OCI-LY7 (cell line): ENCODE data around the gene CAPN8. TPM values are rescaled to one million over a fixed set of nuclear protein-coding genes. Genes with fewer than 3 reads are reported as not detected.

Experiments
- BruUV-seq: library from RNA; stranded (reverse); fragments of 400-500 nt; replicated peaks from 2 replicates; lab custom pipeline; 2021; lab: Mats Ljungman, UMichigan
- CTCF ChIA-PET: fragments of 300-600 bp; sonication (Branson Sonifier 250); formaldehyde crosslinking; loops from one replicate; lab custom pipeline; 2022; ENCODE audit warnings: antibody characterized with exemption; ENCODE audit not compliant: unreplicated experiment; lab: Charles Lee
- POLR2A ChIA-PET: fragments of 300-600 bp; sonication (Branson Sonifier 250); formaldehyde crosslinking; loops from one replicate; lab custom pipeline; 2022; ENCODE audit warnings: antibody characterized with exemption; lab: Charles Lee
- DNase-seq: peaks from one replicate; pipeline ENCODE4 v3.0.0-alpha.2; 2015; ENCODE audit warnings: low spot score
- H2AFZ ChIP-seq: fragments of 200-600 bp; sonication (generic), shearing (Covaris generic); 2 replicates; pipeline ENCODE4 v1.6.1; 2014; ENCODE audit warnings: mild to moderate bottlenecking, antibody characterized with exemption, low read length, moderate library complexity
- H3K27ac ChIP-seq: fragments of 200-600 bp; sonication (generic); 2 replicates; pipeline ENCODE4 v1.5.1; 2014; ENCODE audit warnings: mixed run types, low read depth, mild to moderate bottlenecking, moderate library complexity, low read length, inconsistent platforms; ENCODE audit not compliant: poor library complexity, severe bottlenecking
- H3K36me3 ChIP-seq: fragments of 200-600 bp; sonication (generic); 2 replicates; pipeline ENCODE4 v1.6.1; 2014; ENCODE audit warnings: mild to moderate bottlenecking, antibody characterized with exemption, low read length, moderate library complexity, mixed read lengths; ENCODE audit not compliant: insufficient read depth
- H3K4me1 ChIP-seq: fragments of 200-600 bp; sonication (generic); 2 replicates; pipeline ENCODE4 v1.5.1; 2014; ENCODE audit warnings: mild to moderate bottlenecking, low read length; ENCODE audit not compliant: insufficient read depth, poor library complexity, severe bottlenecking
- H3K4me2 ChIP-seq: fragments of 200-600 bp; sonication (generic); 2 replicates; pipeline ENCODE4 v1.6.1; 2014; ENCODE audit warnings: mild to moderate bottlenecking, low read length
- H3K4me3 ChIP-seq: fragments of 200-600 bp; sonication (generic); 2 replicates; pipeline ENCODE4 v1.5.1; 2014; ENCODE audit warnings: mild to moderate bottlenecking, low read depth, low read length; ENCODE audit not compliant: poor library complexity, severe bottlenecking
- H3K79me2 ChIP-seq: fragments of 200-600 bp; sonication (generic); 2 replicates; pipeline ENCODE4 v1.6.1; 2016; ENCODE audit warnings: low read depth, mild to moderate bottlenecking, low read length, moderate library complexity, mixed read lengths; ENCODE audit not compliant: insufficient read depth
- H3K9me2 ChIP-seq: fragments of 200-600 bp; sonication (generic); 2 replicates; pipeline ENCODE4 v1.6.1; 2016; ENCODE audit warnings: mild to moderate bottlenecking, low read length, mixed read lengths; ENCODE audit not compliant: insufficient read depth
- H3K9me3 ChIP-seq: fragments of 200-600 bp; sonication (generic); 2 replicates; pipeline ENCODE4 v1.6.1; 2014; ENCODE audit warnings: mild to moderate bottlenecking, mixed run types, low read length, mixed read lengths
- H4K20me1 ChIP-seq: fragments of 200-600 bp; sonication (generic); 2 replicates; pipeline ENCODE4 v1.6.1; 2014; ENCODE audit warnings: mild to moderate bottlenecking, antibody characterized with exemption, low read length, moderate library complexity, mixed read lengths; ENCODE audit not compliant: insufficient read depth
- CTCF ChIP-seq: fragments of 200-600 bp; sonication (generic); conservative IDR thresholded peaks from 2 replicates; pipeline ENCODE4 v1.5.1; 2014; ENCODE audit warnings: mild to moderate bottlenecking, antibody characterized with exemption, low read length, moderate library complexity, mixed read lengths
- EZH2phosphoT487 ChIP-seq: fragments of 200-600 bp; sonication (generic); IDR thresholded peaks from 2 replicates; pipeline ENCODE4 v1.6.1; 2018; ENCODE audit warnings: low read depth, borderline replicate concordance, mild to moderate bottlenecking, mixed run types, antibody characterized with exemption, low read length, moderate library complexity, mixed read lengths
- intact Hi-C: fragments of 100-400 bp; cut with micrococcal nuclease; formaldehyde crosslinking; loops from one replicate; pipeline ENCODE4 v1.10.0; 2022; ENCODE audit not compliant: unreplicated experiment
- total RNA-seq, 2 experiments: library from RNA; depleted of rRNA in 1 of 2; stranded (reverse); fragments of >200 nt in 1 of 2; shearing (Covaris generic) in 1 of 2; gene quantifications; 2 replicates each; pipeline ENCODE4 v1.2.3, GENCODE V29; 2014 to 2022

CAPN8 gene
- total RNA-seq, 2 experiments from 2014 or later, result not detected

GRCh38 chr1:223617323-223618070 is 48.0 kb downstream of the CAPN8 start:
- no peaks in the 10 kb centered on the region for H3K9me3 ChIP-seq

GRCh38 chr1:223616586-223616985 is 48.9 kb downstream of the CAPN8 start:
- Histone ChIP-seq H3K4me2 (no peak overlapping the region), H3K9me3 (no peaks in the 10 kb centered on the region), H4K20me1 (no peaks in the 10 kb centered on the region), H2AFZ (no peak overlapping the region), H3K36me3 (no peaks in the 10 kb centered on the region), H3K27ac (no peak overlapping the region), H3K4me3 (no peak overlapping the region), H3K4me1 (no peaks in the 10 kb centered on the region), H3K79me2 (no peaks in the 10 kb centered on the region), H3K9me2 (no peaks in the 10 kb centered on the region)
- BruUV-seq, result no TSS peak
- DNase-seq, result no peak
- ChIA-PET POLR2A (no interaction called here), CTCF (no interaction called here)
- TF ChIP-seq CTCF (no peak), EZH2phosphoT487 (no peak)
- intact Hi-C loops, result no loop called here

More at GRCh38 chr1:223617323-223618070, 48.0 kb downstream of the CAPN8 start:
- Histone ChIP-seq H3K79me2 (no peaks in the 10 kb centered on the region), H3K9me2 (no peaks in the 10 kb centered on the region), H3K27ac (no peak overlapping the region), H4K20me1 (no peaks in the 10 kb centered on the region), H3K4me2 (no peak overlapping the region), H3K4me3 (no peak overlapping the region), H3K4me1 (no peaks in the 10 kb centered on the region), H3K36me3 (no peaks in the 10 kb centered on the region), H2AFZ (no peak overlapping the region)
- intact Hi-C loops, result no loop called here
- DNase-seq, result no peak
- ChIA-PET POLR2A (no interaction called here), CTCF (interaction anchor here (0.6 to 1.2 kb wide), 2 partner anchors 10 to 1811 kb away, joined by 3 read pairs; no protein-coding TSS in a partner anchor)
- BruUV-seq, result no TSS peak
- TF ChIP-seq CTCF (no peak), EZH2phosphoT487 (no peak)

GRCh38 chr1:223611936-223612335 is 53.6 kb downstream of the CAPN8 start:
- no peak overlapping the region for H2AFZ ChIP-seq
- CTCF ChIA-PET, result interaction anchor here (0.7 to 1.4 kb wide), 2 partner anchors 16 to 55 kb away, joined by 3 to 5 read pairs; no protein-coding TSS in a partner anchor
- H3K36me3 ChIP-seq, result no peaks in the 10 kb centered on the region
- H3K27ac ChIP-seq, result no peak overlapping the region
- no peak for TF ChIP-seq CTCF
- TF ChIP-seq EZH2phosphoT487, result no peak
- intact Hi-C loops, result no loop called here
- H3K9me2 ChIP-seq, result no peaks in the 10 kb centered on the region
- H4K20me1 ChIP-seq, result no peaks in the 10 kb centered on the region
- no peaks in the 10 kb centered on the region for H3K4me1 ChIP-seq
- H3K4me3 ChIP-seq, result no peak overlapping the region
- no peak overlapping the region for H3K4me2 ChIP-seq
- H3K9me3 ChIP-seq, result no peaks in the 10 kb centered on the region
- POLR2A ChIA-PET, result interaction anchor here (0.9 to 1.1 kb wide), 2 partner anchors 55 to 121 kb away, joined by 3 read pairs; no protein-coding TSS in a partner anchor
- no peaks in the 10 kb centered on the region for H3K79me2 ChIP-seq
- DNase-seq, result no peak
- no TSS peak for BruUV-seq
